GM12878 (cell line): ENCODE data around the gene CEACAM5. TPM values are rescaled to one million over a fixed set of nuclear protein-coding genes. Genes with fewer than 3 reads are reported as not detected.

Experiments used
- ATAC-seq: fragments of 200-7000 bp; cut with Tn5 transposase; 3 replicates; pipeline ENCODE4 v1.9.1; 2020; ENCODE audit warnings: mild to moderate bottlenecking, moderate library complexity
- BruUV-seq: library from RNA; stranded (reverse); fragments of 400-500 nt; replicated peaks from 2 replicates; lab custom pipeline; 2021; lab: Mats Ljungman, UMichigan
- CTCF ChIA-PET: fragments of 300-600 bp; sonication (Branson Sonifier 250); formaldehyde crosslinking; extraction: SDS; loops from one replicate; lab custom pipeline; 2021; ENCODE audit warnings: inconsistent platforms; lab: Yijun Ruan, JAX
- POLR2A ChIA-PET: fragments of 350-600 bp; formaldehyde crosslinking; extraction: SDS; loops from one replicate; lab custom pipeline; 2021; ENCODE audit warnings: inconsistent platforms; lab: Charles Lee
- RAD21 ChIA-PET: fragments of 300-600 bp; sonication (Branson Sonifier 250); formaldehyde crosslinking; loops from one replicate; lab custom pipeline; 2023; ENCODE audit warnings: antibody characterized with exemption; ENCODE audit not compliant: unreplicated experiment; lab: Charles Lee
- SMC1A ChIA-PET: fragments of 300-600 bp; sonication (Branson Sonifier 250); formaldehyde crosslinking; loops from one replicate; lab custom pipeline; 2023; ENCODE audit not compliant: unreplicated experiment, uncharacterized antibody; lab: Charles Lee
- DNase-seq: peaks from one replicate; pipeline ENCODE4 v3.0.0-alpha.2; 2011; ENCODE audit warnings: low read depth, low spot score
- FAIRE-seq: peaks from 3 replicates; lab custom pipeline; 2011; peaks lifted over from hg19 to GRCh38; lab: Jason Lieb, UNC
- H2AFZ ChIP-seq: 2 replicates; pipeline ENCODE4 v1.6.0; 2011; ENCODE audit warnings: low read depth, low read length, control low read depth; ENCODE audit not compliant: control insufficient read depth
- H3K27ac ChIP-seq: 2 replicates; pipeline ENCODE4 v1.5.1; 2011; ENCODE audit warnings: control low read depth; ENCODE audit not compliant: control insufficient read depth, insufficient read depth
- H3K27me3 ChIP-seq, 2 experiments: replicated peaks in 1 of 2; 2 replicates each; pipeline versions ENCODE4 v1.6.0 to v1.6.1; 2011; ENCODE audit warnings: low read length in 1 of 2; ENCODE audit not compliant: control insufficient read depth in 2 of 2, insufficient read depth in 2 of 2
- H3K36me3 ChIP-seq, 2 experiments: 2 replicates each; pipeline ENCODE4 v1.5.1; 2011; ENCODE audit warnings: low read length in 1 of 2; ENCODE audit not compliant: control insufficient read depth in 2 of 2, insufficient read depth in 2 of 2
- H3K4me1 ChIP-seq: 2 replicates; pipeline ENCODE4 v1.6.1; 2011; ENCODE audit warnings: mild to moderate bottlenecking, low read length, moderate library complexity, mixed read lengths; ENCODE audit not compliant: control insufficient read depth, insufficient read depth
- H3K4me2 ChIP-seq: 2 replicates; pipeline ENCODE4 v1.6.0; 2011; ENCODE audit warnings: control low read depth; ENCODE audit not compliant: control insufficient read depth, insufficient read depth
- H3K4me3 ChIP-seq: fragments of 200-600 bp; sonication (generic); 2 replicates; pipeline ENCODE4 v1.5.1; 2016
- H3K79me2 ChIP-seq: 2 replicates; pipeline ENCODE4 v1.6.0; 2011; ENCODE audit warnings: low read length; ENCODE audit not compliant: control insufficient read depth, insufficient read depth
- H3K9ac ChIP-seq: 2 replicates; pipeline ENCODE4 v1.8.0; 2011; ENCODE audit warnings: low read length, control low read depth, mixed read lengths; ENCODE audit not compliant: control insufficient read depth, insufficient read depth
- H3K9me3 ChIP-seq: replicated peaks from 3 replicates; pipeline ENCODE4 v1.5.1; 2011; ENCODE audit warnings: mild to moderate bottlenecking, low read length; ENCODE audit not compliant: control insufficient read depth, insufficient read depth
- H4K20me1 ChIP-seq: 2 replicates; pipeline ENCODE4 v1.6.0; 2011; ENCODE audit not compliant: control insufficient read depth, insufficient read depth
- BHLHE40 ChIP-seq, 2 experiments: fragments of 450-650 bp in 1 of 2; IDR thresholded peaks; 2 replicates each; pipeline ENCODE4 v1.6.1; 2011 to 2017; ENCODE audit warnings: low read depth in 2 of 2, borderline replicate concordance in 1 of 2, improper control_type of control experiment in 1 of 2, low read length in 1 of 2, mild to moderate bottlenecking in 1 of 2
- CEBPB ChIP-seq, 2 experiments: fragments of 150-350 bp in 1 of 2; IDR thresholded peaks; 2 replicates each; pipeline ENCODE4 v1.6.1; 2012 to 2014; ENCODE audit warnings: low read depth in 2 of 2, low read length in 2 of 2, borderline replicate concordance in 1 of 2, inconsistent platforms in 1 of 2
- ETV6 ChIP-seq, 2 experiments: fragments of 450-650 bp in 1 of 2; IDR thresholded peaks in 1 of 2; conservative IDR thresholded peaks in 1 of 2; 2 replicates each; pipeline ENCODE4 v1.6.1; 2014; ENCODE audit warnings: antibody characterized with exemption in 1 of 2, borderline replicate concordance in 1 of 2, low read depth in 1 of 2, mild to moderate bottlenecking in 1 of 2, moderate library complexity in 1 of 2
- JUND ChIP-seq: IDR thresholded peaks from 2 replicates; pipeline ENCODE4 v1.6.1; 2012; ENCODE audit warnings: low read depth, mild to moderate bottlenecking, low read length, improper control_type of control experiment, moderate library complexity
- MTA3 ChIP-seq: IDR thresholded peaks from 2 replicates; pipeline ENCODE4 v1.6.1; 2012; ENCODE audit warnings: low read length, inconsistent platforms, borderline replicate concordance
- MXI1 ChIP-seq: fragments of 150-350 bp; IDR thresholded peaks from 2 replicates; pipeline ENCODE4 v1.6.1; 2011; ENCODE audit warnings: low read depth, mild to moderate bottlenecking, inconsistent platforms, low read length, improper control_type of control experiment
- MYB ChIP-seq: fragments of 150-350 bp; IDR thresholded peaks from 2 replicates; pipeline ENCODE4 v1.6.1; 2014; ENCODE audit warnings: mild to moderate bottlenecking, low read depth, low read length, borderline replicate concordance
- NFYA ChIP-seq: IDR thresholded peaks from 2 replicates; pipeline ENCODE4 v1.6.1; 2011; ENCODE audit warnings: low read depth, mild to moderate bottlenecking, low read length, improper control_type of control experiment, borderline replicate concordance
- PAX5 ChIP-seq: IDR thresholded peaks from 2 replicates; pipeline ENCODE4 v1.6.1; 2011; ENCODE audit warnings: low read depth, low read length, borderline replicate concordance
- RAD21 ChIP-seq: IDR thresholded peaks from 2 replicates; pipeline ENCODE4 v1.6.1; 2011; ENCODE audit warnings: mild to moderate bottlenecking, low read depth, low read length, moderate library complexity; ENCODE audit not compliant: insufficient read depth
- RFX5 ChIP-seq: IDR thresholded peaks from 2 replicates; pipeline ENCODE4 v1.6.1; 2011; ENCODE audit warnings: low read depth, low read length, improper control_type of control experiment
- SMAD1 ChIP-seq: fragments of 450-650 bp; IDR thresholded peaks from 2 replicates; pipeline ENCODE4 v1.6.1; 2018; ENCODE audit warnings: mild to moderate bottlenecking, low read depth; ENCODE audit not compliant: partially characterized antibody
- SMAD5 ChIP-seq: IDR thresholded peaks from 2 replicates; pipeline ENCODE4 v1.6.1; 2016; ENCODE audit warnings: antibody characterized with exemption, low read depth
- SUPT20H ChIP-seq: IDR thresholded peaks from 2 replicates; pipeline ENCODE4 v1.6.1; 2011; ENCODE audit warnings: low read depth, mild to moderate bottlenecking, low read length, moderate library complexity, borderline replicate concordance; ENCODE audit not compliant: control insufficient read depth
- TCF7 ChIP-seq: IDR thresholded peaks from 2 replicates; pipeline ENCODE4 v1.6.1; 2014; ENCODE audit warnings: antibody characterized with exemption, borderline replicate concordance
- YY1 ChIP-seq: IDR thresholded peaks from 2 replicates; pipeline ENCODE4 v1.6.1; 2011; ENCODE audit warnings: low read depth, mild to moderate bottlenecking, low read length
- ZNF207 ChIP-seq: fragments of 450-650 bp; IDR thresholded peaks from 2 replicates; pipeline ENCODE4 v1.6.1; 2014; ENCODE audit warnings: antibody characterized with exemption, mild to moderate bottlenecking, borderline replicate concordance
- WGBS: methylation state at CpG from one replicate; pipeline ENCODE4 v1.1.6; 2016; ENCODE audit warnings: low lambda C conversion rate; ENCODE audit not compliant: insufficient replicate concordance, insufficient coverage; ENCODE audit errors: missing lambda C conversion rate; 5-methylcytosine and 5-hydroxymethylcytosine counted together
- in situ Hi-C: fragments of 300-500 bp; cut with MboI; formaldehyde crosslinking; loops from 9 replicates; pipeline ENCODE4 v1.14.3; 2018; ENCODE audit warnings: mixed read lengths
- intact Hi-C: fragments of 100-400 bp; cut with micrococcal nuclease; formaldehyde crosslinking; loops from one replicate; pipeline ENCODE4 v1.14.2; 2022; ENCODE audit not compliant: unreplicated experiment
- polyA plus RNA-seq, 11 experiments: library from polyadenylated mRNA; depleted of rRNA in 4 of 11; unstranded in 6 of 11; stranded (reverse) in 5 of 11; fragments of >200 nt; fragmentation: Nextera tagmentation in 4 of 11; fragmentation: Illumina TruSeq in 1 of 11; extraction: Ambion mirVana in 4 of 11; extraction: Trizol in 1 of 11; gene quantifications; 1 replicate in 1 of 11; 2 replicates in 10 of 11; pipeline versions ENCODE4 v1.2.1 to v1.2.3, GENCODE V29; 2011 to 2016; ENCODE audit warnings: inconsistent platforms in 2 of 11, missing spikeins in 2 of 11, low read depth in 1 of 11
- total RNA-seq, 4 experiments: library from RNA; depleted of rRNA in 3 of 4; stranded (reverse); fragments of >200 nt in 3 of 4; fragmentation: Illumina TruSeq in 1 of 4; extraction: Trizol in 1 of 4; gene quantifications; 2 replicates each; pipeline versions ENCODE4 v1.2.1 to v1.2.3, GENCODE V29; 2013 to 2021
- TF ChIP-seq, protein P1 (sequence below): fragments of 450-650 bp; IDR thresholded peaks from 2 replicates; pipeline ENCODE4 v1.6.1; 2017; ENCODE audit warnings: low read depth, mild to moderate bottlenecking, moderate library complexity

CEACAM5 gene
- total and polyA plus RNA-seq, 10 of the 15 experiments (the other 5 are each of a cell fraction or from before 2014, with no cell fraction given) = 0.38 TPM; not detected in 9

DNA sequence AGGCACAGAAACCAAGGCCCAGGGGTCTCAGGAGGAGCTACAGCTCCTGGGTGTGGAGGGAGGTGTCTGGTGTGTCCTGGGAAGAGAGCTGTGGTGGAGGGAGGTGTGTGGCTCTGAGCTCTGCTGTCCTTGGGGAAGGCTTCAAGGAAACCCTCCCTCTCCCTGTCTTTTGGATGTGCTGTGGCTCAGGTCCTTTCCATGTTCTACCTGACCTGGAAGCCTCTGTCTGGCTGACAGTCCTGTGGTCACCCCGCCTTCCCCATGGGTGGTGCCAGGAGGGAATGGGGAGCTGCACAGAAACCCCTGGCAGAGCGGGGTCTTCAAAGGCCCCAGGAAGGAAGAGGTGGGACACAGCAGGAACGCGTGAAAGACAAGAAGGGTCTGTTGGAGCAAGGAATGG lies 19.7 kb upstream of the CEACAM5 start:
- intact Hi-C loops (no loop called here), in situ Hi-C loops (no loop called here)
- Histone ChIP-seq H3K4me2 (no peak overlapping the region), H3K36me3 (no peaks in the 10 kb centered on the region), H3K9ac (no peak overlapping the region), H3K4me3 (no peak overlapping the region), H3K4me1 (no peaks in the 10 kb centered on the region), H3K79me2 (no peaks in the 10 kb centered on the region), H3K9me3 (no peaks in the 10 kb centered on the region), H2AFZ (no peak overlapping the region), H3K27ac (no peak overlapping the region), H3K27me3 (no peaks in the 10 kb centered on the region), H4K20me1 (no peaks in the 10 kb centered on the region)
- no peak for TF ChIP-seq PAX5
- no peak for TF ChIP-seq CEBPB (IDR thresholded peaks at IDR 0.05; ENCODE audit: borderline replicate concordance in 1 of 2, low read depth in 2 of 2, low read length in 2 of 2)
- TF ChIP-seq JUND = no peak
- no peak for TF ChIP-seq NFYA
- no peak for TF ChIP-seq RFX5
- no peak for TF ChIP-seq BHLHE40 (IDR thresholded peaks at IDR 0.05; ENCODE audit: borderline replicate concordance in 1 of 2, low read depth in 2 of 2, low read length in 1 of 2)
- no peak for TF ChIP-seq SMAD5
- no peak for TF ChIP-seq YY1
- no peak for TF ChIP-seq SUPT20H
- TF ChIP-seq SMAD1 = no peak
- no peak for TF ChIP-seq MYB
- TF ChIP-seq, protein P1, sequence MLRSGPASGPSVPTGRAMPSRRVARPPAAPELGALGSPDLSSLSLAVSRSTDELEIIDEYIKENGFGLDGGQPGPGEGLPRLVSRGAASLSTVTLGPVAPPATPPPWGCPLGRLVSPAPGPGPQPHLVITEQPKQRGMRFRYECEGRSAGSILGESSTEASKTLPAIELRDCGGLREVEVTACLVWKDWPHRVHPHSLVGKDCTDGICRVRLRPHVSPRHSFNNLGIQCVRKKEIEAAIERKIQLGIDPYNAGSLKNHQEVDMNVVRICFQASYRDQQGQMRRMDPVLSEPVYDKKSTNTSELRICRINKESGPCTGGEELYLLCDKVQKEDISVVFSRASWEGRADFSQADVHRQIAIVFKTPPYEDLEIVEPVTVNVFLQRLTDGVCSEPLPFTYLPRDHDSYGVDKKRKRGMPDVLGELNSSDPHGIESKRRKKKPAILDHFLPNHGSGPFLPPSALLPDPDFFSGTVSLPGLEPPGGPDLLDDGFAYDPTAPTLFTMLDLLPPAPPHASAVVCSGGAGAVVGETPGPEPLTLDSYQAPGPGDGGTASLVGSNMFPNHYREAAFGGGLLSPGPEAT = no peak
- TF ChIP-seq ETV6 (conservative IDR thresholded peaks at IDR 0.05 in 1 of 2, IDR thresholded peaks at IDR 0.05 in 1 of 2; ENCODE audit: borderline replicate concordance in 1 of 2, low read depth in 1 of 2) = no peak
- TF ChIP-seq ZNF207 = no peak
- no peak for TF ChIP-seq TCF7
- no peak for TF ChIP-seq RAD21
- TF ChIP-seq MXI1 = no peak
- TF ChIP-seq MTA3 = no peak
- ChIA-PET CTCF (interaction anchor here (0.8 to 8.1 kb wide), 6 partner anchors 12 to 107 kb away, joined by 3 to 72 read pairs (median 3); no protein-coding TSS in a partner anchor), POLR2A (no interaction called here), RAD21 (interaction anchor here (0.7 kb wide), 1 partner anchor 15 kb away, joined by 3 read pairs; no protein-coding TSS in a partner anchor), SMC1A (interaction anchor here (1.2 kb wide), 1 partner anchor 47 kb away, joined by 3 read pairs; no protein-coding TSS in a partner anchor)
- FAIRE-seq (no peak), ATAC-seq (no peak), DNase-seq (no peak)
- 19% methylated on average over 4 of the region's 4 CpGs for WGBS
- BruUV-seq = no TSS peak
